HCT116 (cell line): ENCODE results near the gene SLC30A10. TPM values are rescaled to one million over a fixed set of nuclear protein-coding genes. Genes with fewer than 3 reads are reported as not detected.

Experiments
- ATAC-seq: fragments of 200-7000 bp; cut with Tn5 transposase; 2 replicates; pipeline ENCODE4 v1.9.1; 2020; ENCODE audit warnings: mild to moderate bottlenecking, moderate library complexity
- BruUV-seq: library from RNA; stranded (reverse); fragments of 400-500 nt; replicated peaks from 2 replicates; lab custom pipeline; 2021; lab: Mats Ljungman, UMichigan
- CTCF ChIA-PET: fragments of 300-600 bp; sonication (Branson Sonifier 250); formaldehyde crosslinking; loops from one replicate; lab custom pipeline; 2021; ENCODE audit warnings: antibody characterized with exemption; lab: Charles Lee
- POLR2A ChIA-PET: fragments of 300-600, 350-600 bp; sonication (Branson Sonifier 250); formaldehyde crosslinking; loops from one replicate; lab custom pipeline; 2021; ENCODE audit warnings: antibody characterized with exemption; lab: Charles Lee
- RAD21 ChIA-PET, 2 experiments: fragments of 300-600 bp; sonication (Branson Sonifier 250); formaldehyde crosslinking; loops; one replicate each; lab custom pipeline; 2023; ENCODE audit warnings: low total read pairs in 2 of 2; ENCODE audit not compliant: uncharacterized antibody in 2 of 2, unreplicated experiment in 2 of 2, low non-redundant PET in 1 of 2; lab: Charles Lee
- DNase-seq: peaks from one replicate; pipeline ENCODE4 v3.0.0-alpha.2; 2010; ENCODE audit warnings: low read depth, low spot score
- H2AFZ ChIP-seq: fragments of 200-600 bp; shearing (Covaris generic), sonication (generic); 2 replicates; pipeline ENCODE4 v1.6.1; 2017; ENCODE audit warnings: low read depth, mixed run types, mixed read lengths, antibody characterized with exemption, low read length; ENCODE audit not compliant: poor library complexity, severe bottlenecking
- H3K27ac ChIP-seq: 2 replicates; pipeline ENCODE4 v1.5.1; 2012; ENCODE audit warnings: low read depth, low read length
- H3K27me3 ChIP-seq: fragments of 200-600 bp; sonication (generic); 2 replicates; pipeline ENCODE4 v1.6.1; 2016; ENCODE audit warnings: mixed run types, low read length, mixed read lengths; ENCODE audit not compliant: insufficient read depth
- H3K36me3 ChIP-seq, 2 experiments: fragments of 200-500 bp in 1 of 2; fragments of 200-600 bp in 1 of 2; sonication (Bioruptor generic) in 1 of 2; sonication (generic) in 1 of 2; 2 replicates each; pipeline versions ENCODE4 v1.5.1 to v1.6.1; 2014 to 2016; ENCODE audit warnings: low read length in 2 of 2, inconsistent platforms in 1 of 2, mixed read lengths in 1 of 2, mixed run types in 1 of 2; ENCODE audit not compliant: insufficient read depth in 2 of 2, control insufficient read depth in 1 of 2
- H3K4me1 ChIP-seq, 2 experiments: fragments of 200-600 bp in 1 of 2; sonication (generic) in 1 of 2; 2 replicates each; pipeline versions ENCODE4 v1.5.1 to v1.6.1; 2012 to 2017; ENCODE audit warnings: low read length in 2 of 2, inconsistent platforms in 1 of 2, mild to moderate bottlenecking in 1 of 2, mixed read lengths in 1 of 2, mixed run types in 1 of 2, moderate library complexity in 1 of 2; ENCODE audit not compliant: insufficient read depth in 2 of 2, control insufficient read depth in 1 of 2
- H3K4me2 ChIP-seq: fragments of 200-600 bp; sonication (generic); 2 replicates; pipeline ENCODE4 v1.6.1; 2017; ENCODE audit warnings: mixed run types, low read length, mixed read lengths
- H3K4me3 ChIP-seq, 2 experiments: fragments of 200-600 bp in 1 of 2; sonication (generic) in 1 of 2; replicated peaks in 1 of 2; 2 replicates each; pipeline ENCODE4 v1.5.1; 2011 to 2016; ENCODE audit warnings: low read length in 2 of 2, control low read depth in 1 of 2, low read depth in 1 of 2, mild to moderate bottlenecking in 1 of 2, mixed read lengths in 1 of 2, mixed run types in 1 of 2
- H3K79me2 ChIP-seq: fragments of 200-600 bp; sonication (generic); 2 replicates; pipeline ENCODE4 v1.6.1; 2017; ENCODE audit warnings: mild to moderate bottlenecking, mixed run types, low read length, moderate library complexity, mixed read lengths; ENCODE audit not compliant: insufficient read depth
- H3K9ac ChIP-seq: fragments of 200-600 bp; sonication (generic); 2 replicates; pipeline ENCODE4 v1.6.1; 2016; ENCODE audit warnings: low read length, mixed read lengths
- H3K9me2 ChIP-seq: fragments of 200-600 bp; sonication (generic), shearing (Covaris generic); 2 replicates; pipeline ENCODE4 v1.6.1; 2017; ENCODE audit warnings: mixed run types, mild to moderate bottlenecking, moderate library complexity; ENCODE audit not compliant: insufficient read depth
- H3K9me3 ChIP-seq, 2 experiments: fragments of 200-500 bp in 1 of 2; fragments of 200-600 bp in 1 of 2; sonication (Bioruptor generic) in 1 of 2; sonication (generic) in 1 of 2; 2 replicates each; pipeline ENCODE4 v1.6.1; 2014 to 2017; ENCODE audit warnings: low read length in 2 of 2, mixed read lengths in 2 of 2, inconsistent platforms in 1 of 2, low read depth in 1 of 2, mild to moderate bottlenecking in 1 of 2, mixed run types in 1 of 2, moderate library complexity in 1 of 2; ENCODE audit not compliant: control insufficient read depth in 1 of 2, insufficient read depth in 1 of 2
- H4K20me1 ChIP-seq: fragments of 200-600 bp; sonication (generic), shearing (Covaris generic); 2 replicates; pipeline ENCODE4 v1.6.1; 2017; ENCODE audit warnings: mixed run types, mild to moderate bottlenecking, moderate library complexity; ENCODE audit not compliant: insufficient read depth
- CBX3 ChIP-seq: IDR thresholded peaks from 2 replicates; pipeline ENCODE4 v1.6.1; 2012; ENCODE audit warnings: low read depth
- CEBPB ChIP-seq: IDR thresholded peaks from 2 replicates; pipeline ENCODE4 v1.6.1; 2012; ENCODE audit warnings: low read depth
- EGR1 ChIP-seq: IDR thresholded peaks from 2 replicates; pipeline ENCODE4 v1.6.1; 2012; ENCODE audit warnings: low read depth
- ELF1 ChIP-seq: IDR thresholded peaks from 2 replicates; pipeline ENCODE4 v1.6.1; 2012; ENCODE audit warnings: low read depth, borderline replicate concordance
- EZH2 ChIP-seq: fragments of 200-600 bp; sonication (generic); IDR thresholded peaks from 2 replicates; pipeline ENCODE4 v1.6.1; 2017; ENCODE audit warnings: antibody characterized with exemption, mixed run types
- EZH2phosphoT487 ChIP-seq: fragments of 200-600 bp; IDR thresholded peaks from 2 replicates; pipeline ENCODE4 v1.6.1; 2018; ENCODE audit warnings: antibody characterized with exemption, borderline replicate concordance
- FOSL1 ChIP-seq: IDR thresholded peaks from 2 replicates; pipeline ENCODE4 v1.6.1; 2012; ENCODE audit warnings: low read depth
- JUND ChIP-seq: IDR thresholded peaks from 2 replicates; pipeline ENCODE4 v1.6.1; 2012
- POLR2A ChIP-seq: IDR thresholded peaks from 2 replicates; pipeline ENCODE4 v1.7.0; 2011; ENCODE audit warnings: borderline replicate concordance; ENCODE audit not compliant: insufficient read depth, insufficient read length; ENCODE audit errors: extremely low read depth
- POLR2AphosphoS5 ChIP-seq: IDR thresholded peaks from 2 replicates; pipeline ENCODE4 v1.6.1; 2011; ENCODE audit warnings: mild to moderate bottlenecking, low read depth, low read length, moderate library complexity
- RAD21 ChIP-seq: IDR thresholded peaks from 2 replicates; pipeline ENCODE4 v1.6.1; 2012; ENCODE audit warnings: low read depth, mild to moderate bottlenecking
- SIN3A ChIP-seq: IDR thresholded peaks from 2 replicates; pipeline ENCODE4 v1.6.1; 2012; ENCODE audit warnings: low read depth
- SP1 ChIP-seq: IDR thresholded peaks from 2 replicates; pipeline ENCODE4 v1.6.1; 2012; ENCODE audit warnings: low read depth
- TCF7L2 ChIP-seq: IDR thresholded peaks from 2 replicates; pipeline ENCODE4 v1.7.0; 2011; ENCODE audit warnings: borderline replicate concordance, inconsistent platforms; ENCODE audit not compliant: insufficient read depth, insufficient read length; ENCODE audit errors: extremely low read depth
- YY1 ChIP-seq: IDR thresholded peaks from 2 replicates; pipeline ENCODE4 v1.6.1; 2011; ENCODE audit warnings: low read length, low read depth, moderate library complexity, mild to moderate bottlenecking; ENCODE audit not compliant: insufficient replicate concordance; ENCODE audit errors: extremely low read depth
- ZBTB33 ChIP-seq: IDR thresholded peaks from 2 replicates; pipeline ENCODE4 v1.6.1; 2011; ENCODE audit warnings: mild to moderate bottlenecking, low read length, moderate library complexity; ENCODE audit not compliant: insufficient replicate concordance; ENCODE audit errors: extremely low read depth
- ZFX ChIP-seq: fragments of 450-650 bp; IDR thresholded peaks from 2 replicates; pipeline ENCODE4 v1.6.1; 2017
- intact Hi-C: fragments of 100-400 bp; cut with micrococcal nuclease; formaldehyde crosslinking; loops from 2 replicates; pipeline ENCODE4 v1.10.0; 2022
- total RNA-seq: library from RNA; stranded (reverse); gene quantifications from one replicate; pipeline ENCODE4 v1.2.1, GENCODE V29; 2021; ENCODE audit not compliant: unreplicated experiment
- TF ChIP-seq, protein P1 (sequence below): IDR thresholded peaks from 2 replicates; pipeline ENCODE4 v1.6.1; 2012; ENCODE audit warnings: low read depth

Gene SLC30A10
- total RNA-seq, 1 experiment from 2014 or later, result 0.15 TPM

GRCh38 chr1:219905524-219905923, 22.8 kb downstream of the SLC30A10 start:
- ChIA-PET CTCF (no interaction called here), POLR2A (no interaction called here), RAD21 (no interaction called here)
- Histone ChIP-seq H3K9me2 (no peaks in the 10 kb centered on the region), H3K27me3 (no peaks in the 10 kb centered on the region), H3K9me3 (no peaks in the 10 kb centered on the region), H2AFZ (no peak overlapping the region), H3K27ac (no peak overlapping the region), H3K79me2 (no peaks in the 10 kb centered on the region), H3K4me3 (no peak overlapping the region), H3K4me2 (no peak overlapping the region), H4K20me1 (no peaks in the 10 kb centered on the region), H3K9ac (no peak overlapping the region), H3K4me1 (no peaks in the 10 kb centered on the region), H3K36me3 (no peaks in the 10 kb centered on the region)
- TF ChIP-seq ZBTB33 (no peak), FOSL1 (no peak), CEBPB (no peak), EZH2 (no peak), TCF7L2 (no peak), ZFX (no peak), EZH2phosphoT487 (no peak), POLR2AphosphoS5 (no peak), SP1 (no peak), JUND (no peak), POLR2A (no peak), SIN3A (no peak)
- ATAC-seq (no peak), DNase-seq (no peak)
- intact Hi-C loops, result no loop called here
- no TSS peak for BruUV-seq

DNA sequence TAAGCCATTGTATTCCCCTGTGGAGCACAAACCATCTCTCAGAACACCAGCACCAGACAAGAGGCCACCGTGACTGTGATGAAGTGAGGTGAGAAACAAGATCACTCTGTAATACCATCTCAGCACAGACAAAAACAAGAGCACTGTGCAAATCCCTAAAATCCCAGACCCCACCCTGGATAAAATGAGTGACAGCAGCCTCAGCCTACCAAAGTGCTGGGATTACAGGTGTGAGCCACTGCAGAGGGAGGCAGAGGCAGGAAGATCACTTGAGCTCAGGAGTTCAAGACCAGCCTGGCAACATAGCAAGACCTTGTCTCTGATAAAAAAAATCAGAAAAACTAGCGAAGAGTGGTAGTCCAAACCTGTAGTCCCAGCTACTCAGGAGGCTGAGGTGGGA, 23.4 kb downstream of the SLC30A10 start:
- Histone ChIP-seq H3K27ac (no peak overlapping the region), H3K79me2 (no peaks in the 10 kb centered on the region), H3K9me3 (no peaks in the 10 kb centered on the region), H3K27me3 (no peaks in the 10 kb centered on the region), H3K36me3 (no peaks in the 10 kb centered on the region), H3K4me3 (no peak overlapping the region), H2AFZ (no peak overlapping the region), H3K4me2 (no peak overlapping the region), H3K9me2 (no peaks in the 10 kb centered on the region), H3K9ac (no peak overlapping the region), H3K4me1 (no peaks in the 10 kb centered on the region), H4K20me1 (no peaks in the 10 kb centered on the region)
- DNase-seq (no peak), ATAC-seq (no peak)
- RAD21 ChIA-PET, result no interaction called here
- CTCF ChIA-PET, result no interaction called here
- intact Hi-C loops, result no loop called here
- BruUV-seq, result no TSS peak
- POLR2A ChIA-PET, result no interaction called here
- TF ChIP-seq RAD21, result no peak
- no peak for TF ChIP-seq EZH2phosphoT487
- TF ChIP-seq ELF1, result no peak
- no peak for TF ChIP-seq EGR1
- no peak for TF ChIP-seq YY1
- TF ChIP-seq, protein P1, sequence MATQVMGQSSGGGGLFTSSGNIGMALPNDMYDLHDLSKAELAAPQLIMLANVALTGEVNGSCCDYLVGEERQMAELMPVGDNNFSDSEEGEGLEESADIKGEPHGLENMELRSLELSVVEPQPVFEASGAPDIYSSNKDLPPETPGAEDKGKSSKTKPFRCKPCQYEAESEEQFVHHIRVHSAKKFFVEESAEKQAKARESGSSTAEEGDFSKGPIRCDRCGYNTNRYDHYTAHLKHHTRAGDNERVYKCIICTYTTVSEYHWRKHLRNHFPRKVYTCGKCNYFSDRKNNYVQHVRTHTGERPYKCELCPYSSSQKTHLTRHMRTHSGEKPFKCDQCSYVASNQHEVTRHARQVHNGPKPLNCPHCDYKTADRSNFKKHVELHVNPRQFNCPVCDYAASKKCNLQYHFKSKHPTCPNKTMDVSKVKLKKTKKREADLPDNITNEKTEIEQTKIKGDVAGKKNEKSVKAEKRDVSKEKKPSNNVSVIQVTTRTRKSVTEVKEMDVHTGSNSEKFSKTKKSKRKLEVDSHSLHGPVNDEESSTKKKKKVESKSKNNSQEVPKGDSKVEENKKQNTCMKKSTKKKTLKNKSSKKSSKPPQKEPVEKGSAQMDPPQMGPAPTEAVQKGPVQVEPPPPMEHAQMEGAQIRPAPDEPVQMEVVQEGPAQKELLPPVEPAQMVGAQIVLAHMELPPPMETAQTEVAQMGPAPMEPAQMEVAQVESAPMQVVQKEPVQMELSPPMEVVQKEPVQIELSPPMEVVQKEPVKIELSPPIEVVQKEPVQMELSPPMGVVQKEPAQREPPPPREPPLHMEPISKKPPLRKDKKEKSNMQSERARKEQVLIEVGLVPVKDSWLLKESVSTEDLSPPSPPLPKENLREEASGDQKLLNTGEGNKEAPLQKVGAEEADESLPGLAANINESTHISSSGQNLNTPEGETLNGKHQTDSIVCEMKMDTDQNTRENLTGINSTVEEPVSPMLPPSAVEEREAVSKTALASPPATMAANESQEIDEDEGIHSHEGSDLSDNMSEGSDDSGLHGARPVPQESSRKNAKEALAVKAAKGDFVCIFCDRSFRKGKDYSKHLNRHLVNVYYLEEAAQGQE, result no peak
- TF ChIP-seq CBX3, result no peak
